Measurements from ENCODE around the gene EFL1.

DNA sequence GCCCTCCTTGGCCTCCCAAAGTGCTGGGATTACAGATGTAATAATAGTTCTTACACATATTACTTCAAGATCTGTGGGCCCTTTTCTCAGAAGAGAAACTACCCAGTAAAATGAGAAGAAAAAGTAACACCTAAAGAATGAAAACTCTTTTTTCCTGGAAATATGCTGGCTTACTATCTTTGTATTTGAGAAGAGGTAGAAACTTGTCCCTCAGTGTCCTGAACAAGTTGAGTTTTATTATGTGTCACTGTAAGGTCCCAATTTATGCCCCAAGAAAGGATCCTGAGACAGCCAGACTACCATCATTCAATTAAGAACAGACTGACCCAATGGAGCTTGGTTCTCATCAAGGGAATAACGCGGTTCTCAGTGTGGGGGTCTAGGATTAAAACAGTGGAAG lies 93.8 kb downstream of the EFL1 start:
- TF ChIP-seq, protein P1, sequence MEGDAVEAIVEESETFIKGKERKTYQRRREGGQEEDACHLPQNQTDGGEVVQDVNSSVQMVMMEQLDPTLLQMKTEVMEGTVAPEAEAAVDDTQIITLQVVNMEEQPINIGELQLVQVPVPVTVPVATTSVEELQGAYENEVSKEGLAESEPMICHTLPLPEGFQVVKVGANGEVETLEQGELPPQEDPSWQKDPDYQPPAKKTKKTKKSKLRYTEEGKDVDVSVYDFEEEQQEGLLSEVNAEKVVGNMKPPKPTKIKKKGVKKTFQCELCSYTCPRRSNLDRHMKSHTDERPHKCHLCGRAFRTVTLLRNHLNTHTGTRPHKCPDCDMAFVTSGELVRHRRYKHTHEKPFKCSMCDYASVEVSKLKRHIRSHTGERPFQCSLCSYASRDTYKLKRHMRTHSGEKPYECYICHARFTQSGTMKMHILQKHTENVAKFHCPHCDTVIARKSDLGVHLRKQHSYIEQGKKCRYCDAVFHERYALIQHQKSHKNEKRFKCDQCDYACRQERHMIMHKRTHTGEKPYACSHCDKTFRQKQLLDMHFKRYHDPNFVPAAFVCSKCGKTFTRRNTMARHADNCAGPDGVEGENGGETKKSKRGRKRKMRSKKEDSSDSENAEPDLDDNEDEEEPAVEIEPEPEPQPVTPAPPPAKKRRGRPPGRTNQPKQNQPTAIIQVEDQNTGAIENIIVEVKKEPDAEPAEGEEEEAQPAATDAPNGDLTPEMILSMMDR (conservative IDR thresholded peaks at IDR 0.05 in 1 of 2, IDR thresholded peaks at IDR 0.05 in 1 of 2; ENCODE audit: extremely low read depth in 1 of 2, insufficient read depth in 1 of 2, low read depth in 1 of 2, low read length in 2 of 2): no peak
- no peak for TF ChIP-seq EZH2 (IDR thresholded peaks at IDR 0.05; ENCODE audit: borderline replicate concordance, low read length)

All from mammary epithelial cell (primary cell).